Esophagus squamous epithelium (tissue), 4 donors: ENCODE results near the gene RNF220.

Experiments used
- CTCF ChIP-seq, 6 experiments: fragments of 450-650 bp in 4 of 6; fragments of 200-600 bp in 2 of 6; sonication (generic) in 2 of 6; IDR thresholded peaks; one replicate each; pipeline ENCODE4 v1.5.1; 2016 to 2019; ENCODE audit warnings: antibody characterized with exemption in 6 of 6, mild to moderate bottlenecking in 4 of 6, moderate library complexity in 4 of 6
- POLR2A ChIP-seq, 4 donors: fragments of 450-650 bp; IDR thresholded peaks; one replicate each; pipeline ENCODE4 v1.6.1; 2017; ENCODE audit warnings: antibody characterized with exemption in 4 of 4, mild to moderate bottlenecking in 4 of 4, moderate library complexity in 3 of 4

GRCh38 chr1:44584167-44584566, 179.1 kb downstream of the RNF220 start:
- TF ChIP-seq CTCF (IDR thresholded peaks at IDR 0.05), result no peak
- TF ChIP-seq POLR2A (IDR thresholded peaks at IDR 0.05), result no peak
